Loucy (cell line): Measurements from ENCODE around the gene HDHD5.

Experiments
- H2AFZ ChIP-seq: fragments of 200-600 bp; sonication (generic); 2 replicates; pipeline ENCODE4 v1.6.0; 2016; ENCODE audit warnings: antibody characterized with exemption, mild to moderate bottlenecking, low read length, moderate library complexity
- H3F3A ChIP-seq: fragments of 200-600 bp; 2 replicates; pipeline ENCODE4 v1.6.0; 2016; ENCODE audit warnings: antibody characterized with exemption, low read depth, mild to moderate bottlenecking
- H3K27me3 ChIP-seq: fragments of 200-600 bp; sonication (generic); 2 replicates; pipeline ENCODE4 v1.6.1; 2014; ENCODE audit warnings: low read length, mild to moderate bottlenecking; ENCODE audit not compliant: insufficient read depth, poor library complexity, severe bottlenecking
- H3K36me3 ChIP-seq: fragments of 200-600 bp; sonication (generic); 2 replicates; pipeline ENCODE4 v1.6.1; 2016; ENCODE audit warnings: low read length; ENCODE audit not compliant: insufficient read depth
- H3K4me1 ChIP-seq: fragments of 200-600 bp; sonication (generic); 2 replicates; pipeline ENCODE4 v1.5.1; 2014; ENCODE audit warnings: low read length, mild to moderate bottlenecking; ENCODE audit not compliant: insufficient read depth, poor library complexity, severe bottlenecking
- H3K4me2 ChIP-seq: fragments of 200-600 bp; sonication (generic); 2 replicates; pipeline ENCODE4 v1.6.0; 2014; ENCODE audit warnings: antibody characterized with exemption, low read length, low read depth, mild to moderate bottlenecking; ENCODE audit not compliant: poor library complexity, severe bottlenecking
- H3K4me3 ChIP-seq: fragments of 200-600 bp; sonication (generic); 2 replicates; pipeline ENCODE4 v1.5.1; 2014; ENCODE audit warnings: low read length, mild to moderate bottlenecking, mixed read lengths; ENCODE audit not compliant: poor library complexity, severe bottlenecking
- H3K79me2 ChIP-seq: fragments of 200-600 bp; sonication (generic); 2 replicates; pipeline ENCODE4 v1.6.1; 2014; ENCODE audit warnings: low read length; ENCODE audit not compliant: insufficient read depth
- H3K9ac ChIP-seq: fragments of 200-600 bp; sonication (generic); 2 replicates; pipeline ENCODE4 v1.6.0; 2014; ENCODE audit warnings: mild to moderate bottlenecking, low read depth, low read length, moderate library complexity; ENCODE audit not compliant: poor library complexity, severe bottlenecking
- H3K9me2 ChIP-seq: fragments of 200-600 bp; sonication (generic); replicated peaks from 2 replicates; pipeline ENCODE4 v1.6.1; 2016; ENCODE audit warnings: low read depth, low read length, mixed read lengths
- H3K9me3 ChIP-seq: fragments of 200-600 bp; sonication (generic); 2 replicates; pipeline ENCODE4 v1.6.1; 2014; ENCODE audit warnings: mild to moderate bottlenecking, antibody characterized with exemption, low read length, low read depth; ENCODE audit not compliant: insufficient read depth
- H4K20me1 ChIP-seq: fragments of 200-600 bp; sonication (generic); 2 replicates; pipeline ENCODE4 v1.6.0; 2014; ENCODE audit warnings: antibody characterized with exemption, low read length, mild to moderate bottlenecking; ENCODE audit not compliant: insufficient read depth, poor library complexity, severe bottlenecking
- EZH2phosphoT487 ChIP-seq: fragments of 200-600 bp; IDR thresholded peaks from 2 replicates; pipeline ENCODE4 v1.6.1; 2018; ENCODE audit warnings: antibody characterized with exemption, mild to moderate bottlenecking, moderate library complexity, borderline replicate concordance
- TF ChIP-seq, protein P1 (sequence below): fragments of 200-600 bp; sonication (generic); conservative IDR thresholded peaks from 2 replicates; pipeline ENCODE4 v1.5.1; 2014; ENCODE audit warnings: mild to moderate bottlenecking, antibody characterized with exemption, low read length

The HDHD5 gene

DNA sequence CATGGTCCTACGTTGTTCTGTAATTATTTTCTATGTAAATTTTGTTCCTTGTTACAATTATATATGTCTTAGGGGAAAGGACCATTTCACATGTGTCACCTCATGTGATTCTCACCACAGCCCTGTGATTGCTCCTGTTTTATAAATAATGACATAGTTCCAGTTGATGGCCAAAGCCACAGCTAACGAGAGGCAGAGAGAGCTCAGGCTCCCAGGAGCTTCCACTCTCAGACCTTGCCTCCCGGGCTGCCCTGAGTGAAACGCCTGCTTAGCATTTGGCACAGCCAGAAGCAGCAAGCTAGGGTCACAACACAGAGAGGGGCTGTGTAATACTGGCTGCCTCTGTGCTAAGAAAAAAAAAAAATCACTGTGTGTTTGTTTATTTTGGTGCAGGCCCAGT is 43.8 kb downstream of the HDHD5 start:
- Histone ChIP-seq H3K4me3 (no peak overlapping the region), H3K79me2 (no peaks in the 10 kb centered on the region), H3K9me3 (no peaks in the 10 kb centered on the region), H3K9me2 (no peaks in the 10 kb centered on the region), H4K20me1 (no peaks in the 10 kb centered on the region), H3K4me1 (peaks cover 47% of the 10 kb centered on the region), H2AFZ (no peak overlapping the region), H3K27me3 (no peaks in the 10 kb centered on the region), H3K36me3 (no peaks in the 10 kb centered on the region), H3K4me2 (peak overlapping the region; percentile 79), H3K9ac (peak overlapping the region; percentile 57), H3F3A (peaks cover 21% of the 10 kb centered on the region; the same call in 1 of the 2 replicates)
- TF ChIP-seq EZH2phosphoT487: no peak

- peaks cover 1% of the 10 kb centered on the region; the same call in 1 of the 2 replicates for H3K36me3 ChIP-seq
- H3K79me2 ChIP-seq: no peaks in the 10 kb centered on the region
- no peak overlapping the region for H3K4me3 ChIP-seq
- H3K4me1 ChIP-seq: peaks cover 47% of the 10 kb centered on the region
- H3K9me2 ChIP-seq: no peaks in the 10 kb centered on the region
- H2AFZ ChIP-seq: no peak overlapping the region
- TF ChIP-seq, protein P1, sequence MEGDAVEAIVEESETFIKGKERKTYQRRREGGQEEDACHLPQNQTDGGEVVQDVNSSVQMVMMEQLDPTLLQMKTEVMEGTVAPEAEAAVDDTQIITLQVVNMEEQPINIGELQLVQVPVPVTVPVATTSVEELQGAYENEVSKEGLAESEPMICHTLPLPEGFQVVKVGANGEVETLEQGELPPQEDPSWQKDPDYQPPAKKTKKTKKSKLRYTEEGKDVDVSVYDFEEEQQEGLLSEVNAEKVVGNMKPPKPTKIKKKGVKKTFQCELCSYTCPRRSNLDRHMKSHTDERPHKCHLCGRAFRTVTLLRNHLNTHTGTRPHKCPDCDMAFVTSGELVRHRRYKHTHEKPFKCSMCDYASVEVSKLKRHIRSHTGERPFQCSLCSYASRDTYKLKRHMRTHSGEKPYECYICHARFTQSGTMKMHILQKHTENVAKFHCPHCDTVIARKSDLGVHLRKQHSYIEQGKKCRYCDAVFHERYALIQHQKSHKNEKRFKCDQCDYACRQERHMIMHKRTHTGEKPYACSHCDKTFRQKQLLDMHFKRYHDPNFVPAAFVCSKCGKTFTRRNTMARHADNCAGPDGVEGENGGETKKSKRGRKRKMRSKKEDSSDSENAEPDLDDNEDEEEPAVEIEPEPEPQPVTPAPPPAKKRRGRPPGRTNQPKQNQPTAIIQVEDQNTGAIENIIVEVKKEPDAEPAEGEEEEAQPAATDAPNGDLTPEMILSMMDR: no peak
- no peak for TF ChIP-seq EZH2phosphoT487
- H3K9me3 ChIP-seq: no peaks in the 10 kb centered on the region
- peak overlapping the region; percentile 79 for H3K4me2 ChIP-seq
- no peaks in the 10 kb centered on the region for H4K20me1 ChIP-seq
- peak overlapping the region; percentile 57 for H3K9ac ChIP-seq
- H3F3A ChIP-seq: peaks cover 21% of the 10 kb centered on the region; the same call in 1 of the 2 replicates
- H3K27me3 ChIP-seq: no peaks in the 10 kb centered on the region
These were observed 44.2 kb downstream of the HDHD5 start for GRCh38 chr22:17114898-17115235.

- Histone ChIP-seq H3K4me2 (no peak overlapping the region), H3K36me3 (peaks cover 7% of the 10 kb centered on the region; the same call in 1 of the 2 replicates), H3K4me3 (no peak overlapping the region), H3K4me1 (peaks cover 47% of the 10 kb centered on the region), H3K9me2 (no peaks in the 10 kb centered on the region), H3K9me3 (no peaks in the 10 kb centered on the region), H3K79me2 (no peaks in the 10 kb centered on the region), H3K9ac (no peak overlapping the region), H3F3A (peaks cover 21% of the 10 kb centered on the region; the same call in 1 of the 2 replicates), H3K27me3 (no peaks in the 10 kb centered on the region), H4K20me1 (no peaks in the 10 kb centered on the region), H2AFZ (no peak overlapping the region)
- no peak for TF ChIP-seq EZH2phosphoT487
- TF ChIP-seq, protein P1: no peak
These were observed 44.7 kb downstream of the HDHD5 start for GRCh38 chr22:17114173-17114897.

GRCh38 chr22:17113600-17113999 is 45.5 kb downstream of the HDHD5 start:
- TF ChIP-seq EZH2phosphoT487: no peak
- TF ChIP-seq, protein P1: no peak
- Histone ChIP-seq H3K9ac (no peak overlapping the region), H4K20me1 (no peaks in the 10 kb centered on the region), H3K4me2 (no peak overlapping the region), H3F3A (peaks cover 21% of the 10 kb centered on the region; the same call in 1 of the 2 replicates), H3K9me3 (no peaks in the 10 kb centered on the region), H3K36me3 (peaks cover 13% of the 10 kb centered on the region; the same call in 1 of the 2 replicates), H3K4me1 (peaks cover 41% of the 10 kb centered on the region), H3K4me3 (no peak overlapping the region), H3K27me3 (no peaks in the 10 kb centered on the region), H2AFZ (no peak overlapping the region), H3K79me2 (no peaks in the 10 kb centered on the region), H3K9me2 (no peaks in the 10 kb centered on the region)
